Measurements from ENCODE around the gene EFCAB5. TPM values are rescaled to one million over a fixed set of nuclear protein-coding genes. Genes with fewer than 3 reads are reported as not detected.

The EFCAB5 gene
- total RNA-seq, 1 donor from 2014 or later, result 1.9 TPM

GRCh38 chr17:29905879-29906167 is 35.6 kb upstream of the EFCAB5 start:
- DNase-seq (no peak), ATAC-seq (ENCODE audit: low read depth) (no peak)
- peaks cover 40% of the 10 kb centered on the region for H3K4me1 Mint-ChIP-seq
- H3K9me3 Mint-ChIP-seq, result peaks cover 7% of the 10 kb centered on the region
- TF ChIP-seq CTCF (IDR thresholded peaks at IDR 0.05), result no peak
- no peak overlapping the region for H3K4me3 Mint-ChIP-seq
- POLR2A ChIA-PET, result no interaction called here
- intact Hi-C loops (cut with micrococcal nuclease), result no loop called here
- no peak overlapping the region for H3K27ac Mint-ChIP-seq
- no peaks in the 10 kb centered on the region for H3K27me3 Mint-ChIP-seq
- peaks cover 16% of the 10 kb centered on the region for H3K36me3 Mint-ChIP-seq (ENCODE audit: low read depth)
- CTCF ChIA-PET, result no interaction called here

GRCh38 chr17:29906969-29907368 is 34.5 kb upstream of the EFCAB5 start:
- ATAC-seq (ENCODE audit: low read depth), result no peak

GRCh38 chr17:29909236-29910003 is 32.0 kb upstream of the EFCAB5 start:
- no peak for TF ChIP-seq CTCF (IDR thresholded peaks at IDR 0.05)
- no peak for DNase-seq
- H3K4me1 Mint-ChIP-seq, result peaks cover 24% of the 10 kb centered on the region
- no peaks in the 10 kb centered on the region for H3K27me3 Mint-ChIP-seq
- CTCF ChIA-PET, result no interaction called here
- no peak overlapping the region for H3K4me3 Mint-ChIP-seq
- peaks cover 16% of the 10 kb centered on the region for H3K36me3 Mint-ChIP-seq (ENCODE audit: low read depth)
- POLR2A ChIA-PET, result interaction anchor here (1.1 kb wide), 1 partner anchor 21 kb away, joined by 5 read pairs; the partner anchor contains the start of gene SSH2
- ATAC-seq (ENCODE audit: low read depth), result peak; percentile 45
- H3K9me3 Mint-ChIP-seq, result peaks cover 7% of the 10 kb centered on the region
- intact Hi-C loops (cut with micrococcal nuclease), result no loop called here
- no peak overlapping the region for H3K27ac Mint-ChIP-seq

More at GRCh38 chr17:29906969-29907368, 34.5 kb upstream of the EFCAB5 start:
- POLR2A ChIA-PET, result no interaction called here
- H3K9me3 Mint-ChIP-seq, result peaks cover 7% of the 10 kb centered on the region
- no peak for TF ChIP-seq CTCF (IDR thresholded peaks at IDR 0.05)
- H3K4me1 Mint-ChIP-seq, result peaks cover 38% of the 10 kb centered on the region
- no peak for DNase-seq
- H3K27me3 Mint-ChIP-seq, result no peaks in the 10 kb centered on the region
- CTCF ChIA-PET, result no interaction called here
- H3K36me3 Mint-ChIP-seq (ENCODE audit: low read depth), result peaks cover 16% of the 10 kb centered on the region
- intact Hi-C loops (cut with micrococcal nuclease), result no loop called here
- H3K27ac Mint-ChIP-seq, result no peak overlapping the region
- no peak overlapping the region for H3K4me3 Mint-ChIP-seq

- Mint-ChIP-seq H3K27ac (no peak overlapping the region), H3K4me3 (no peak overlapping the region), H3K4me1 (peaks cover 17% of the 10 kb centered on the region), H3K9me3 (peaks cover 2% of the 10 kb centered on the region), H3K27me3 (no peaks in the 10 kb centered on the region), H3K36me3 (ENCODE audit: low read depth) (peaks cover 8% of the 10 kb centered on the region)
- intact Hi-C loops (cut with micrococcal nuclease), result no loop called here
- no peak for TF ChIP-seq CTCF (IDR thresholded peaks at IDR 0.05)
- CTCF ChIA-PET, result interaction anchor here (1.3 kb wide), 1 partner anchor 104 kb away, joined by 5 read pairs; no protein-coding TSS in a partner anchor
- POLR2A ChIA-PET, result interaction anchor here (1.0 kb wide), 1 partner anchor 18 kb away, joined by 3 read pairs; the partner anchor contains the start of gene SSH2
- DNase-seq (no peak), ATAC-seq (ENCODE audit: low read depth) (no peak)
These were observed 29.7 kb upstream of the EFCAB5 start for GRCh38 chr17:29911641-29912177.

- Mint-ChIP-seq H3K4me1 (peaks cover 25% of the 10 kb centered on the region), H3K27ac (no peak overlapping the region), H3K9me3 (no peaks in the 10 kb centered on the region), H3K27me3 (no peaks in the 10 kb centered on the region), H3K4me3 (no peak overlapping the region), H3K36me3 (ENCODE audit: low read depth) (peaks cover 6% of the 10 kb centered on the region)
- no peak for ATAC-seq (ENCODE audit: low read depth)
- ChIA-PET POLR2A (no interaction called here), CTCF (no interaction called here)
- no peak for TF ChIP-seq CTCF (IDR thresholded peaks at IDR 0.05)
- no peak for DNase-seq
- intact Hi-C loops (cut with micrococcal nuclease), result no loop called here
These were observed 26.5 kb upstream of the EFCAB5 start for GRCh38 chr17:29914819-29915537.
